Kidney (tissue), 14 donors: Measurements from ENCODE around the gene HDAC11. TPM values are rescaled to one million over a fixed set of nuclear protein-coding genes. Genes with fewer than 3 reads are reported as not detected.

Experiments
- DNase-seq, 5 donors: peaks; one replicate each; pipeline ENCODE4 v3.0.0-alpha.2; 2013 to 2020
- FAIRE-seq: peaks from 2 replicates; lab custom pipeline; 2012; peaks lifted over from hg19 to GRCh38; lab: Jason Lieb, UNC
- H3K27ac ChIP-seq, 2 donors: one replicate each; pipeline ENCODE4 v1.7.0; 2013; ENCODE audit warnings: low read depth in 2 of 2, low read length in 2 of 2, inconsistent platforms in 1 of 2
- H3K27me3 ChIP-seq: one replicate; pipeline ENCODE4 v1.7.1; 2013; ENCODE audit warnings: low read length, inconsistent platforms; ENCODE audit not compliant: control insufficient read depth, insufficient read depth
- H3K36me3 ChIP-seq, 3 donors: one replicate each; pipeline versions ENCODE4 v1.7.0 to v1.7.1; 2013; ENCODE audit warnings: low read length in 3 of 3, control low read depth in 1 of 3, inconsistent platforms in 1 of 3; ENCODE audit not compliant: insufficient read depth in 3 of 3, control insufficient read depth in 2 of 3
- H3K4me1 ChIP-seq, 3 donors: one replicate each; pipeline versions ENCODE4 v1.7.0 to v1.7.1; 2013; ENCODE audit warnings: low read length in 3 of 3, inconsistent platforms in 1 of 3, low read depth in 1 of 3; ENCODE audit not compliant: control insufficient read depth in 2 of 3, insufficient read depth in 2 of 3
- H3K4me3 ChIP-seq, 3 donors: one replicate each; pipeline versions ENCODE4 v1.7.0 to v1.8.1; 2013; ENCODE audit warnings: low read length in 3 of 3, control low read depth in 1 of 3, inconsistent platforms in 1 of 3
- H3K9ac ChIP-seq, 3 donors: one replicate each; pipeline versions ENCODE4 v1.7.0 to v1.7.1; 2013; ENCODE audit warnings: low read length in 3 of 3, control low read depth in 1 of 3, inconsistent platforms in 1 of 3
- H3K9me3 ChIP-seq, 3 donors: one replicate each; pipeline versions ENCODE4 v1.7.0 to v1.7.1; 2013; ENCODE audit warnings: low read length in 3 of 3, control low read depth in 1 of 3, inconsistent platforms in 1 of 3; ENCODE audit not compliant: control insufficient read depth in 2 of 3, insufficient read depth in 1 of 3
- intact Hi-C: fragments of 100-400 bp; cut with DNase I; formaldehyde crosslinking; loops from one replicate; pipeline ENCODE4 v1.11.1; 2022
- polyA plus RNA-seq: library from polyadenylated mRNA; stranded (reverse); fragments of 350-450 nt; fragmentation: Illumina TruSeq; extraction: RNeasy Lipid Tissue Mini Kit (QIAGEN cat#74804); gene quantifications from one replicate; pipeline ENCODE4 v1.2.3, GENCODE V29; 2014; ENCODE audit warnings: low read depth, low replicate concordance; ENCODE audit not compliant: insufficient read depth
- total RNA-seq: library from RNA; stranded (reverse); fragmentation: NEBNext Ultra II Directional; extraction: Animal tissue kit (Norgen Biotek cat#: 25700); gene quantifications from one replicate; pipeline ENCODE4 v1.2.1, GENCODE V29; 2021
- TF ChIP-seq, protein P1 (sequence below): IDR thresholded peaks from 3 replicates; pipeline ENCODE4 v1.5.1; 2012; ENCODE audit warnings: mild to moderate bottlenecking, moderate library complexity, borderline replicate concordance; ENCODE audit not compliant: insufficient read depth; ENCODE audit errors: extremely low read depth
- donor health status: control.
- donor health status: control.
- donor health status: control.
- donor health status: control.
- donor health status: control.
- donor health status: DM: yes; HTN: yes; CAD: no.
- donor health status: Normal renal cell carcinoma (clear cell type).

Gene HDAC11
- total and polyA plus RNA-seq, 2 donors from 2014 or later: 28.3 to 43.7 TPM

DNA sequence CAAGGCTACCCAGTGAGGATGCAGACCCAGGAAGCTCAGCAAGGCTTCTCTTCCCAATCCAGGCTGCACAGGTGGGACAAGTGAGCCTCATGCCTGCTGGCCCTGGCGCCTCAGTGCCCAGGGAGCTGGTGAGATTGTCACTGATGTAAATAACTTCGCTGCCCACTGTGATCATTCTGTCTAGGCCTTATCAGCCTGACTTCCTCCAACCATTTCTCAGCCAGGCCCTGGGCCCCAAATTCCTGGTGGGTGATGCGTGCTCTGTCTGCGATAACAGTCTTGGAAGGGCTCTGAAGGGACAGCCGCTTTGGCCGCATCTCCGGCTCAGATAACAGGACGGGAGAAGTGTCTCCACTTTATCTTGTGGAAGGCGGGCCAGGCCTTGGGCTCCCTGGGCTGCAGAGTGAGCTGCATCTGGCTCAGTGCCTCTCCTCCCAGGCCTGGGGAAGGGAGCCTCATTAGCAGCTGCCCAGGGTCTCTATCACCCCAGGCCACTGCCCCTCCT, 66.6 kb downstream of the HDAC11 start:
- no peak for FAIRE-seq
- TF ChIP-seq, protein P1, sequence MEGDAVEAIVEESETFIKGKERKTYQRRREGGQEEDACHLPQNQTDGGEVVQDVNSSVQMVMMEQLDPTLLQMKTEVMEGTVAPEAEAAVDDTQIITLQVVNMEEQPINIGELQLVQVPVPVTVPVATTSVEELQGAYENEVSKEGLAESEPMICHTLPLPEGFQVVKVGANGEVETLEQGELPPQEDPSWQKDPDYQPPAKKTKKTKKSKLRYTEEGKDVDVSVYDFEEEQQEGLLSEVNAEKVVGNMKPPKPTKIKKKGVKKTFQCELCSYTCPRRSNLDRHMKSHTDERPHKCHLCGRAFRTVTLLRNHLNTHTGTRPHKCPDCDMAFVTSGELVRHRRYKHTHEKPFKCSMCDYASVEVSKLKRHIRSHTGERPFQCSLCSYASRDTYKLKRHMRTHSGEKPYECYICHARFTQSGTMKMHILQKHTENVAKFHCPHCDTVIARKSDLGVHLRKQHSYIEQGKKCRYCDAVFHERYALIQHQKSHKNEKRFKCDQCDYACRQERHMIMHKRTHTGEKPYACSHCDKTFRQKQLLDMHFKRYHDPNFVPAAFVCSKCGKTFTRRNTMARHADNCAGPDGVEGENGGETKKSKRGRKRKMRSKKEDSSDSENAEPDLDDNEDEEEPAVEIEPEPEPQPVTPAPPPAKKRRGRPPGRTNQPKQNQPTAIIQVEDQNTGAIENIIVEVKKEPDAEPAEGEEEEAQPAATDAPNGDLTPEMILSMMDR: no peak
- Histone ChIP-seq H3K4me1 (no peaks in the 10 kb centered on the region), H3K36me3 (no peaks in the 10 kb centered on the region), H3K9me3 (peaks cover 0 to 2% (median 0%) of the 10 kb centered on the region in 3 donors), H3K4me3 (no peak overlapping the region), H3K27me3 (no peaks in the 10 kb centered on the region), H3K9ac (no peak overlapping the region), H3K27ac (no peak overlapping the region)
- peak in 3 of 5 donors; percentile 46 to 73 (median 56) for DNase-seq
- intact Hi-C loops: no loop called here

DNA sequence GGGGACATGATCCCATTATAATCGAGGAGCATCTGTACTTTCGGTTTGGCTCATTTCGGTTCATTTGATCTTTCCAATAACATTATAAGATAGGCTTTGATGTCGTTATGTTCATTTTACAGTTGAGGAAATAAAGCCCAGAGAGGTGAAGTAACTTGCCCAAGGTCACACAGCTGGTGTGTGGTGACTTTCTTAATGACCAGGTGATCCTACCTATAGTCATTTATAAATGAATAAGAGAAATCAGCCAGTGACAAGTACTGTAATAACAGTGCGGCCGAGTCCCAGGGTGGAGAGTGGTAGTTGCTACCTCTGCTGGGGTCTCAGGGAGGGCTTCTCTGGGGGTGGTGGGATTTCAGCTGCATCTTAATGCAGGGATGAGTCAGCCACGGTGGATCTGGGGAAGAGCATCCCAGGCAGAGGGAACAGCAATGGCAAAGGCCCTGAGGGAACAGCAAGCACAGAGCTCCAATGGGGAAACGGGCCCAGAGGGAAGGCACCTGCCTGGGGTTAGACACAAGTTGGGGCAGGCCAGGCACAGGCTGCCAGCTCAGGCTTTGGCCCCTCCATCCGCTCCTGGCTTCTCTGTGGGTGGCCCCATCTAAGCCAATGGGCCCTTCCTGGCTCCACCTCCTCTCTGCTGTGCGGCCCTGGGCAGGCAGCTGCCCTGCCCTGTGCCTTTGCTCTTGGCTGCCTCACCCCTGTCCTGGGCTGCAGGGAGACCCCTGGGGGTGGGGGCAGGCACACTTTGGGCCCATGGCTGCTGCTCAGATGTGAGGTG, 67.7 kb downstream of the HDAC11 start:
- Histone ChIP-seq H3K27ac (no peak overlapping the region), H3K4me3 (no peak overlapping the region), H3K27me3 (no peaks in the 10 kb centered on the region), H3K4me1 (no peaks in the 10 kb centered on the region), H3K36me3 (no peaks in the 10 kb centered on the region), H3K9me3 (no peaks in the 10 kb centered on the region), H3K9ac (no peak overlapping the region)
- intact Hi-C loops: no loop called here
- DNase-seq (peak in 1 of 5 donors; percentile 55), FAIRE-seq (no peak)
- TF ChIP-seq, protein P1: no peak

- intact Hi-C loops: no loop called here
- Histone ChIP-seq H3K9ac (no peak within 1 kb of the TSS), H3K27me3 (no peaks in the 10 kb centered on the region), H3K36me3 (no peaks in the 10 kb centered on the region), H3K9me3 (no peaks in the 10 kb centered on the region), H3K27ac (no peak within 1 kb of the TSS), H3K4me1 (no peaks in the 10 kb centered on the region), H3K4me3 (no peak within 1 kb of the TSS)
- FAIRE-seq (no peak), DNase-seq (peak; percentile 52 to 82 (median 69))
- TF ChIP-seq, protein P1: no peak
Observed at GRCh38 chr3:13548696-13549622, 68.9 kb downstream of the HDAC11 start, which contains the start of gene FBLN2. TSS of gene FBLN2 (plus strand) at chr3:13549125. CDS start at chr3:13570356, 21,231 bp downstream.
